ENCODE results near the gene LMO3. TPM values are rescaled to one million over a fixed set of nuclear protein-coding genes. Genes with fewer than 3 reads are reported as not detected.

Gene LMO3
- total RNA-seq, 1 experiment from 2014 or later: 0.34 TPM

- POLR2A ChIA-PET: no interaction called here
These were observed 43.0 kb downstream of the LMO3 start for GRCh38 chr12:16562921-16563320.

More at GRCh38 chr12:16562921-16563320, 43.0 kb downstream of the LMO3 start:
- no peak overlapping the region for H3K27ac ChIP-seq (ENCODE audit: low read depth, low read length)
- H3K9ac ChIP-seq (ENCODE audit: low read length): no peak overlapping the region
- H3K4me2 ChIP-seq (ENCODE audit: low read length): no peak overlapping the region
- intact Hi-C loops (cut with micrococcal nuclease): no loop called here
- no peak for TF ChIP-seq ZNF274 (IDR thresholded peaks at IDR 0.05; ENCODE audit: low read depth, low read length)
- TF ChIP-seq TCF7L2 (IDR thresholded peaks at IDR 0.05; ENCODE audit: borderline replicate concordance, extremely low read depth, insufficient read depth, insufficient read length): no peak
- no peak for TF ChIP-seq CEBPB (IDR thresholded peaks at IDR 0.05; ENCODE audit: low read depth)
- TF ChIP-seq EGR1 (IDR thresholded peaks at IDR 0.05; ENCODE audit: low read depth): no peak
- TF ChIP-seq ZBTB33 (IDR thresholded peaks at IDR 0.05; ENCODE audit: extremely low read depth, insufficient replicate concordance, low read length): no peak
- TF ChIP-seq EZH2 (IDR thresholded peaks at IDR 0.05): no peak
- no peak for TF ChIP-seq POLR2AphosphoS5 (IDR thresholded peaks at IDR 0.05; ENCODE audit: low read depth, low read length)
- no peak for TF ChIP-seq FOSL1 (IDR thresholded peaks at IDR 0.05; ENCODE audit: low read depth)
- TF ChIP-seq CTCF (IDR thresholded peaks at IDR 0.05 in 2 of 3, conservative IDR thresholded peaks at IDR 0.05 in 1 of 3; ENCODE audit: borderline replicate concordance in 1 of 3, insufficient read depth in 1 of 3, low read depth in 2 of 3, low read length in 2 of 3): no peak
- no peak for TF ChIP-seq JUND (IDR thresholded peaks at IDR 0.05)
- TF ChIP-seq CBX3 (IDR thresholded peaks at IDR 0.05; ENCODE audit: low read depth): no peak
- TF ChIP-seq, protein P1, sequence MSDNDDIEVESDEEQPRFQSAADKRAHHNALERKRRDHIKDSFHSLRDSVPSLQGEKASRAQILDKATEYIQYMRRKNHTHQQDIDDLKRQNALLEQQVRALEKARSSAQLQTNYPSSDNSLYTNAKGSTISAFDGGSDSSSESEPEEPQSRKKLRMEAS (IDR thresholded peaks at IDR 0.05): no peak
- TF ChIP-seq SRF (IDR thresholded peaks at IDR 0.05; ENCODE audit: low read depth): no peak
- H3K9me3 ChIP-seq (ENCODE audit: control insufficient read depth in 1 of 2, insufficient read depth in 1 of 2, low read depth in 1 of 2, low read length in 2 of 2): no peaks in the 10 kb centered on the region
- no peaks in the 10 kb centered on the region for H3K4me1 ChIP-seq (ENCODE audit: control insufficient read depth in 1 of 2, insufficient read depth in 2 of 2, low read length in 2 of 2)
- RAD21 ChIA-PET (ENCODE audit: low non-redundant PET in 1 of 2, low total read pairs in 2 of 2, uncharacterized antibody in 2 of 2, unreplicated experiment in 2 of 2): no interaction called here
- no TSS peak for BruUV-seq (replicated peaks)
- no peak overlapping the region for H2AFZ ChIP-seq (ENCODE audit: low read depth, low read length, poor library complexity, severe bottlenecking)
- no peaks in the 10 kb centered on the region for H3K27me3 ChIP-seq (ENCODE audit: insufficient read depth, low read length)
- CTCF ChIA-PET: no interaction called here
- H3K79me2 ChIP-seq (ENCODE audit: insufficient read depth, low read length): no peaks in the 10 kb centered on the region
- no peak for DNase-seq (ENCODE audit: low read depth, low spot score)
- H3K36me3 ChIP-seq (ENCODE audit: control insufficient read depth in 1 of 2, insufficient read depth in 2 of 2, low read length in 2 of 2): no peaks in the 10 kb centered on the region
- H3K4me3 ChIP-seq (replicated peaks in 1 of 2; ENCODE audit: low read depth in 1 of 2, low read length in 2 of 2): no peak overlapping the region
- no peaks in the 10 kb centered on the region for H3K9me2 ChIP-seq (ENCODE audit: insufficient read depth)
- no peak for ATAC-seq
- H4K20me1 ChIP-seq (ENCODE audit: insufficient read depth): no peaks in the 10 kb centered on the region
